GM23338 (cell line): Measurements from ENCODE around the gene PROX1. TPM values are rescaled to one million over a fixed set of nuclear protein-coding genes. Genes with fewer than 3 reads are reported as not detected.

Experiments used
- ATAC-seq: fragments of 200-7000 bp; cut with Tn5 transposase; 3 replicates; pipeline ENCODE4 v1.9.1; 2020
- DNase-seq: peaks from one replicate; pipeline ENCODE4 v3.0.0-alpha.2; 2015; ENCODE audit warnings: low spot score
- H2AFZ ChIP-seq: fragments of 200-600 bp; sonication (generic); 2 replicates; pipeline ENCODE4 v1.8.0; 2016; ENCODE audit warnings: antibody characterized with exemption, mild to moderate bottlenecking, moderate library complexity
- H3F3A ChIP-seq: fragments of 200-600 bp; sonication (generic); replicated peaks from 2 replicates; pipeline ENCODE4 v1.8.0; 2017; ENCODE audit warnings: antibody characterized with exemption, mixed run types, low read depth
- H3K27ac ChIP-seq: fragments of 200-600 bp; sonication (generic); 2 replicates; pipeline ENCODE4 v1.6.1; 2016; ENCODE audit warnings: low read depth
- H3K27me3 ChIP-seq: fragments of 200-600 bp; sonication (generic); 2 replicates; pipeline ENCODE4 v1.8.0; 2016; ENCODE audit warnings: mild to moderate bottlenecking, mixed run types, moderate library complexity; ENCODE audit not compliant: insufficient read depth
- H3K36me3 ChIP-seq: fragments of 200-600 bp; sonication (generic); 2 replicates; pipeline ENCODE4 v1.8.0; 2016; ENCODE audit warnings: mild to moderate bottlenecking; ENCODE audit not compliant: insufficient read depth
- H3K4me1 ChIP-seq: fragments of 200-600 bp; sonication (generic); 2 replicates; pipeline ENCODE4 v1.8.0; 2016; ENCODE audit warnings: mild to moderate bottlenecking, moderate library complexity; ENCODE audit not compliant: insufficient read depth
- H3K4me2 ChIP-seq: fragments of 200-600 bp; sonication (generic); 2 replicates; pipeline ENCODE4 v1.7.1; 2017; ENCODE audit warnings: mixed run types
- H3K4me3 ChIP-seq: fragments of 200-600 bp; sonication (generic); 2 replicates; pipeline ENCODE4 v1.6.1; 2016; ENCODE audit warnings: mixed run types
- H3K79me2 ChIP-seq: fragments of 200-600 bp; sonication (generic); replicated peaks from 2 replicates; pipeline ENCODE4 v1.8.0; 2017; ENCODE audit warnings: mild to moderate bottlenecking; ENCODE audit not compliant: insufficient read depth
- H3K9me2 ChIP-seq: fragments of 200-600 bp; sonication (generic); 2 replicates; pipeline ENCODE4 v1.8.0; 2017; ENCODE audit not compliant: insufficient read depth
- H4K20me1 ChIP-seq: fragments of 200-600 bp; sonication (generic); replicated peaks from 2 replicates; pipeline ENCODE4 v1.8.0; 2017; ENCODE audit warnings: mild to moderate bottlenecking; ENCODE audit not compliant: insufficient read depth
- H3K27ac Mint-ChIP-seq: 2 replicates; pipeline ENCODE4 v1.8.0; 2020; ENCODE audit warnings: inconsistent platforms, mild to moderate bottlenecking, moderate library complexity, mixed read lengths
- H3K27me3 Mint-ChIP-seq: 3 replicates; pipeline ENCODE4 v1.8.0; 2022; ENCODE audit warnings: low read depth, mild to moderate bottlenecking, moderate library complexity, mixed read lengths, inconsistent platforms; ENCODE audit not compliant: insufficient read depth, poor library complexity
- H3K36me3 Mint-ChIP-seq: 3 replicates; pipeline ENCODE4 v1.8.0; 2021; ENCODE audit warnings: low read depth, mild to moderate bottlenecking, inconsistent platforms, moderate library complexity, mixed read lengths
- H3K4me1 Mint-ChIP-seq: 3 replicates; pipeline ENCODE4 v1.8.0; 2020; ENCODE audit warnings: mild to moderate bottlenecking, inconsistent platforms, mixed read lengths
- H3K4me3 Mint-ChIP-seq: 3 replicates; pipeline ENCODE4 v1.8.0; 2021; ENCODE audit warnings: moderate library complexity, mild to moderate bottlenecking, inconsistent platforms, mixed read lengths
- H3K9me3 Mint-ChIP-seq: 3 replicates; pipeline ENCODE4 v1.8.0; 2020; ENCODE audit warnings: moderate library complexity, mild to moderate bottlenecking, inconsistent platforms, mixed read lengths
- CREB1 ChIP-seq: fragments of 250-450 bp; sonication (Bioruptor Pico); IDR thresholded peaks from 2 replicates; pipeline ENCODE4 v1.5.0; 2020; ENCODE audit warnings: low read depth, mild to moderate bottlenecking, moderate library complexity
- EZH2 ChIP-seq: fragments of 200-600 bp; sonication (generic); IDR thresholded peaks from one replicate; pipeline ENCODE4 v1.8.0; 2017; ENCODE audit warnings: antibody characterized with exemption, mild to moderate bottlenecking, low read depth; ENCODE audit not compliant: unreplicated experiment
- EZH2phosphoT487 ChIP-seq: fragments of 200-600 bp; sonication (generic); IDR thresholded peaks from one replicate; pipeline ENCODE4 v1.8.1; 2018; ENCODE audit warnings: antibody characterized with exemption; ENCODE audit not compliant: unreplicated experiment
- JUNB ChIP-seq: IDR thresholded peaks from one replicate; pipeline ENCODE4 v1.6.1; 2016; ENCODE audit warnings: antibody characterized with exemption; ENCODE audit not compliant: unreplicated experiment
- NANOG ChIP-seq: IDR thresholded peaks from 2 replicates; pipeline ENCODE4 v1.6.1; 2016; ENCODE audit warnings: antibody characterized with exemption, borderline replicate concordance
- POLR2AphosphoS5 ChIP-seq: IDR thresholded peaks from 2 replicates; pipeline ENCODE4 v1.6.1; 2016; ENCODE audit warnings: antibody characterized with exemption, low read depth
- STAT1 ChIP-seq: IDR thresholded peaks from one replicate; pipeline ENCODE4 v1.6.1; 2016; ENCODE audit warnings: antibody characterized with exemption; ENCODE audit not compliant: unreplicated experiment
- ZNF114 ChIP-seq: fragments of 250-450 bp; sonication (Bioruptor Pico); IDR thresholded peaks from 2 replicates; pipeline ENCODE4 v1.5.0; 2020; ENCODE audit warnings: mild to moderate bottlenecking, moderate library complexity
- ZNF331 ChIP-seq: fragments of 250-450 bp; sonication (Bioruptor Pico); IDR thresholded peaks from 2 replicates; pipeline ENCODE4 v1.5.0; 2020; ENCODE audit warnings: low read depth, mild to moderate bottlenecking, moderate library complexity
- polyA plus RNA-seq: library from polyadenylated mRNA; unstranded; fragments of >200 nt; fragmentation: Nextera tagmentation; extraction: Ambion mirVana; gene quantifications from 2 replicates; pipeline ENCODE4 v1.2.1, GENCODE V29; 2016
- total RNA-seq: library from RNA; depleted of rRNA; stranded (reverse); fragments of >200 nt; shearing (Covaris generic); gene quantifications from 2 replicates; pipeline ENCODE4 v1.2.3, GENCODE V29; 2014
- TF ChIP-seq, protein P1 (sequence below): IDR thresholded peaks from one replicate; pipeline ENCODE4 v1.6.1; 2018; ENCODE audit warnings: antibody characterized with exemption; ENCODE audit not compliant: unreplicated experiment
- TF ChIP-seq, protein P2 (sequence below): fragments of 250-450 bp; sonication (Bioruptor Pico); IDR thresholded peaks from 2 replicates; pipeline ENCODE4 v1.5.0; 2020; ENCODE audit warnings: mild to moderate bottlenecking, moderate library complexity
- TF ChIP-seq, protein P3 (sequence below): IDR thresholded peaks from 2 replicates; pipeline ENCODE4 v1.6.1; 2016; ENCODE audit warnings: antibody characterized with exemption
- TF ChIP-seq, protein P4 (sequence below), 2 experiments: fragments of 200-600 bp in 1 of 2; sonication (generic) in 1 of 2; conservative IDR thresholded peaks; 2 replicates each; pipeline versions ENCODE4 v1.5.1 to v1.6.1; 2016 to 2017; ENCODE audit warnings: antibody characterized with exemption in 2 of 2, low read depth in 2 of 2, mild to moderate bottlenecking in 2 of 2, moderate library complexity in 1 of 2

PROX1 gene
- total and polyA plus RNA-seq, 2 experiments from 2014 or later: 0.49 to 0.66 TPM

DNA sequence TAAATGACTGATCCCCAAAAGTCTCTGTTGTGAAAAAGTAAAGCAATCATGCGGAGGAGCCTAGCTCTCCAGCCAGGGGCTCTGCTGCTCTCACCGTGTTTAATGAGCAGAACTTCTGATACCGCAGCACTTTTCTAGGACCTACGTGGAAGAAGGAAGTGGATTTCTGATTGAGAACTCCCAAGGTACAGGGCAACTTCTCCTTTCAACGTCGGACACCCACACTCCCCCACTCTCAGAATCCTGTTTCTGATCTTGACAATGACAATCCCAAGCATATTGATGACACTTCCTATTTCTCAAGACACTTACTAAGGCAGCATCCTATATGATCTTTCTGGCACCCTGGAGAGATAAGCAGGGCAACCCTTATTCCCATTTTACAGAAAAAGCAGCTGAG, 78.4 kb downstream of the PROX1 start:
- H3K9me3 Mint-ChIP-seq: no peaks in the 10 kb centered on the region
- Histone ChIP-seq H3K4me1 (no peaks in the 10 kb centered on the region), H3K27me3 (no peaks in the 10 kb centered on the region), H3K27ac (no peak overlapping the region), H4K20me1 (no peaks in the 10 kb centered on the region), H3K4me2 (no peak overlapping the region), H3K79me2 (no peaks in the 10 kb centered on the region), H3K36me3 (no peaks in the 10 kb centered on the region), H2AFZ (no peak overlapping the region; the same call in 1 of the 2 replicates), H3F3A (no peaks in the 10 kb centered on the region), H3K4me3 (no peak overlapping the region), H3K9me2 (no peaks in the 10 kb centered on the region)
- DNase-seq: no peak
- H3K4me1 Mint-ChIP-seq: no peaks in the 10 kb centered on the region
- H3K36me3 Mint-ChIP-seq: no peaks in the 10 kb centered on the region
- no peak overlapping the region for H3K27ac Mint-ChIP-seq
- TF ChIP-seq EZH2phosphoT487: no peak
- TF ChIP-seq, protein P1, sequence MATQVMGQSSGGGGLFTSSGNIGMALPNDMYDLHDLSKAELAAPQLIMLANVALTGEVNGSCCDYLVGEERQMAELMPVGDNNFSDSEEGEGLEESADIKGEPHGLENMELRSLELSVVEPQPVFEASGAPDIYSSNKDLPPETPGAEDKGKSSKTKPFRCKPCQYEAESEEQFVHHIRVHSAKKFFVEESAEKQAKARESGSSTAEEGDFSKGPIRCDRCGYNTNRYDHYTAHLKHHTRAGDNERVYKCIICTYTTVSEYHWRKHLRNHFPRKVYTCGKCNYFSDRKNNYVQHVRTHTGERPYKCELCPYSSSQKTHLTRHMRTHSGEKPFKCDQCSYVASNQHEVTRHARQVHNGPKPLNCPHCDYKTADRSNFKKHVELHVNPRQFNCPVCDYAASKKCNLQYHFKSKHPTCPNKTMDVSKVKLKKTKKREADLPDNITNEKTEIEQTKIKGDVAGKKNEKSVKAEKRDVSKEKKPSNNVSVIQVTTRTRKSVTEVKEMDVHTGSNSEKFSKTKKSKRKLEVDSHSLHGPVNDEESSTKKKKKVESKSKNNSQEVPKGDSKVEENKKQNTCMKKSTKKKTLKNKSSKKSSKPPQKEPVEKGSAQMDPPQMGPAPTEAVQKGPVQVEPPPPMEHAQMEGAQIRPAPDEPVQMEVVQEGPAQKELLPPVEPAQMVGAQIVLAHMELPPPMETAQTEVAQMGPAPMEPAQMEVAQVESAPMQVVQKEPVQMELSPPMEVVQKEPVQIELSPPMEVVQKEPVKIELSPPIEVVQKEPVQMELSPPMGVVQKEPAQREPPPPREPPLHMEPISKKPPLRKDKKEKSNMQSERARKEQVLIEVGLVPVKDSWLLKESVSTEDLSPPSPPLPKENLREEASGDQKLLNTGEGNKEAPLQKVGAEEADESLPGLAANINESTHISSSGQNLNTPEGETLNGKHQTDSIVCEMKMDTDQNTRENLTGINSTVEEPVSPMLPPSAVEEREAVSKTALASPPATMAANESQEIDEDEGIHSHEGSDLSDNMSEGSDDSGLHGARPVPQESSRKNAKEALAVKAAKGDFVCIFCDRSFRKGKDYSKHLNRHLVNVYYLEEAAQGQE: no peak
- no peak for TF ChIP-seq STAT1
- TF ChIP-seq POLR2AphosphoS5: no peak
- TF ChIP-seq ZNF114: no peak
- no peak for TF ChIP-seq EZH2
- TF ChIP-seq, protein P2, sequence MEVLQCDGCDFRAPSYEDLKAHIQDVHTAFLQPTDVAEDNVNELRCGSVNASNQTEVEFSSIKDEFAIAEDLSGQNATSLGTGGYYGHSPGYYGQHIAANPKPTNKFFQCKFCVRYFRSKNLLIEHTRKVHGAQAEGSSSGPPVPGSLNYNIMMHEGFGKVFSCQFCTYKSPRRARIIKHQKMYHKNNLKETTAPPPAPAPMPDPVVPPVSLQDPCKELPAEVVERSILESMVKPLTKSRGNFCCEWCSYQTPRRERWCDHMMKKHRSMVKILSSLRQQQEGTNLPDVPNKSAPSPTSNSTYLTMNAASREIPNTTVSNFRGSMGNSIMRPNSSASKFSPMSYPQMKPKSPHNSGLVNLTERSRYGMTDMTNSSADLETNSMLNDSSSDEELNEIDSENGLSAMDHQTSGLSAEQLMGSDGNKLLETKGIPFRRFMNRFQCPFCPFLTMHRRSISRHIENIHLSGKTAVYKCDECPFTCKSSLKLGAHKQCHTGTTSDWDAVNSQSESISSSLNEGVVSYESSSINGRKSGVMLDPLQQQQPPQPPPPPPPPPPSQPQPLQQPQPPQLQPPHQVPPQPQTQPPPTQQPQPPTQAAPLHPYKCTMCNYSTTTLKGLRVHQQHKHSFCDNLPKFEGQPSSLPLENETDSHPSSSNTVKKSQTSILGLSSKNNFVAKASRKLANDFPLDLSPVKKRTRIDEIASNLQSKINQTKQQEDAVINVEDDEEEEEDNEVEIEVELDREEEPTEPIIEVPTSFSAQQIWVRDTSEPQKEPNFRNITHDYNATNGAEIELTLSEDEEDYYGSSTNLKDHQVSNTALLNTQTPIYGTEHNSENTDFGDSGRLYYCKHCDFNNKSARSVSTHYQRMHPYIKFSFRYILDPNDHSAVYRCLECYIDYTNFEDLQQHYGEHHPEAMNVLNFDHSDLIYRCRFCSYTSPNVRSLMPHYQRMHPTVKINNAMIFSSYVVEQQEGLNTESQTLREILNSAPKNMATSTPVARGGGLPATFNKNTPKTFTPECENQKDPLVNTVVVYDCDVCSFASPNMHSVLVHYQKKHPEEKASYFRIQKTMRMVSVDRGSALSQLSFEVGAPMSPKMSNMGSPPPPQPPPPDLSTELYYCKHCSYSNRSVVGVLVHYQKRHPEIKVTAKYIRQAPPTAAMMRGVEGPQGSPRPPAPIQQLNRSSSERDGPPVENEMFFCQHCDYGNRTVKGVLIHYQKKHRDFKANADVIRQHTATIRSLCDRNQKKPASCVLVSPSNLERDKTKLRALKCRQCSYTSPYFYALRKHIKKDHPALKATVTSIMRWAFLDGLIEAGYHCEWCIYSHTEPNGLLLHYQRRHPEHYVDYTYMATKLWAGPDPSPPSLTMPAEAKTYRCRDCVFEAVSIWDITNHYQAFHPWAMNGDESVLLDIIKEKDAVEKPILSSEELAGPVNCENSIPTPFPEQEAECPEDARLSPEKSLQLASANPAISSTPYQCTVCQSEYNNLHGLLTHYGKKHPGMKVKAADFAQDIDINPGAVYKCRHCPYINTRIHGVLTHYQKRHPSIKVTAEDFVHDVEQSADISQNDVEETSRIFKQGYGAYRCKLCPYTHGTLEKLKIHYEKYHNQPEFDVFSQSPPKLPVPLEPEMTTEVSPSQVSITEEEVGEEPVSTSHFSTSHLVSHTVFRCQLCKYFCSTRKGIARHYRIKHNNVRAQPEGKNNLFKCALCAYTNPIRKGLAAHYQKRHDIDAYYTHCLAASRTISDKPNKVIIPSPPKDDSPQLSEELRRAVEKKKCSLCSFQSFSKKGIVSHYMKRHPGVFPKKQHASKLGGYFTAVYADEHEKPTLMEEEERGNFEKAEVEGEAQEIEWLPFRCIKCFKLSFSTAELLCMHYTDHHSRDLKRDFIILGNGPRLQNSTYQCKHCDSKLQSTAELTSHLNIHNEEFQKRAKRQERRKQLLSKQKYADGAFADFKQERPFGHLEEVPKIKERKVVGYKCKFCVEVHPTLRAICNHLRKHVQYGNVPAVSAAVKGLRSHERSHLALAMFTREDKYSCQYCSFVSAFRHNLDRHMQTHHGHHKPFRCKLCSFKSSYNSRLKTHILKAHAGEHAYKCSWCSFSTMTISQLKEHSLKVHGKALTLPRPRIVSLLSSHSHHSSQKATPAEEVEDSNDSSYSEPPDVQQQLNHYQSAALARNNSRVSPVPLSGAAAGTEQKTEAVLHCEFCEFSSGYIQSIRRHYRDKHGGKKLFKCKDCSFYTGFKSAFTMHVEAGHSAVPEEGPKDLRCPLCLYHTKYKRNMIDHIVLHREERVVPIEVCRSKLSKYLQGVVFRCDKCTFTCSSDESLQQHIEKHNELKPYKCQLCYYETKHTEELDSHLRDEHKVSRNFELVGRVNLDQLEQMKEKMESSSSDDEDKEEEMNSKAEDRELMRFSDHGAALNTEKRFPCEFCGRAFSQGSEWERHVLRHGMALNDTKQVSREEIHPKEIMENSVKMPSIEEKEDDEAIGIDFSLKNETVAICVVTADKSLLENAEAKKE (CRISPR knock-in tag): no peak
- no peak for TF ChIP-seq CREB1
- TF ChIP-seq, protein P3, sequence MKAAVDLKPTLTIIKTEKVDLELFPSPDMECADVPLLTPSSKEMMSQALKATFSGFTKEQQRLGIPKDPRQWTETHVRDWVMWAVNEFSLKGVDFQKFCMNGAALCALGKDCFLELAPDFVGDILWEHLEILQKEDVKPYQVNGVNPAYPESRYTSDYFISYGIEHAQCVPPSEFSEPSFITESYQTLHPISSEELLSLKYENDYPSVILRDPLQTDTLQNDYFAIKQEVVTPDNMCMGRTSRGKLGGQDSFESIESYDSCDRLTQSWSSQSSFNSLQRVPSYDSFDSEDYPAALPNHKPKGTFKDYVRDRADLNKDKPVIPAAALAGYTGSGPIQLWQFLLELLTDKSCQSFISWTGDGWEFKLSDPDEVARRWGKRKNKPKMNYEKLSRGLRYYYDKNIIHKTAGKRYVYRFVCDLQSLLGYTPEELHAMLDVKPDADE: no peak
- TF ChIP-seq NANOG: no peak
- TF ChIP-seq, protein P4, sequence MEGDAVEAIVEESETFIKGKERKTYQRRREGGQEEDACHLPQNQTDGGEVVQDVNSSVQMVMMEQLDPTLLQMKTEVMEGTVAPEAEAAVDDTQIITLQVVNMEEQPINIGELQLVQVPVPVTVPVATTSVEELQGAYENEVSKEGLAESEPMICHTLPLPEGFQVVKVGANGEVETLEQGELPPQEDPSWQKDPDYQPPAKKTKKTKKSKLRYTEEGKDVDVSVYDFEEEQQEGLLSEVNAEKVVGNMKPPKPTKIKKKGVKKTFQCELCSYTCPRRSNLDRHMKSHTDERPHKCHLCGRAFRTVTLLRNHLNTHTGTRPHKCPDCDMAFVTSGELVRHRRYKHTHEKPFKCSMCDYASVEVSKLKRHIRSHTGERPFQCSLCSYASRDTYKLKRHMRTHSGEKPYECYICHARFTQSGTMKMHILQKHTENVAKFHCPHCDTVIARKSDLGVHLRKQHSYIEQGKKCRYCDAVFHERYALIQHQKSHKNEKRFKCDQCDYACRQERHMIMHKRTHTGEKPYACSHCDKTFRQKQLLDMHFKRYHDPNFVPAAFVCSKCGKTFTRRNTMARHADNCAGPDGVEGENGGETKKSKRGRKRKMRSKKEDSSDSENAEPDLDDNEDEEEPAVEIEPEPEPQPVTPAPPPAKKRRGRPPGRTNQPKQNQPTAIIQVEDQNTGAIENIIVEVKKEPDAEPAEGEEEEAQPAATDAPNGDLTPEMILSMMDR (conservative IDR thresholded peaks at IDR 0.05; ENCODE audit: low read depth in 2 of 2): no peak
- TF ChIP-seq JUNB: no peak
- no peak for TF ChIP-seq ZNF331 (CRISPR knock-in tag)
- no peak overlapping the region for H3K4me3 Mint-ChIP-seq
- no peaks in the 10 kb centered on the region for H3K27me3 Mint-ChIP-seq
- ATAC-seq: no peak
